ENCODE measurements around the gene PCDHB12.
"Not testable (repeated sequence)": the region's sequence is repeated elsewhere in the genome, so short reads cannot be mapped to it uniquely, and the experiment has no call there.

The PCDHB12 gene

GRCh38 chr5:141210281-141210680 lies 1.8 kb downstream of the PCDHB12 start:
- DNase-seq (ENCODE audit: low read depth in 2 of 2), result not testable (repeated sequence)

GRCh38 chr5:141210849-141211248 lies 2.3 kb downstream of the PCDHB12 start:
- not testable (repeated sequence) for DNase-seq (ENCODE audit: low read depth in 2 of 2)

GRCh38 chr5:141213656-141214339 lies 5.3 kb downstream of the PCDHB12 start, which contains the start of gene PCDHB13:
Gene PCDHB13, plus strand, starts transcription at chr5:141213919. Its CDS starts 205 bp downstream, at chr5:141214124.
- DNase-seq (ENCODE audit: low read depth in 2 of 2), result not testable (repeated sequence)

GRCh38 chr5:141214583-141214982 lies 6.1 kb downstream of the PCDHB12 start:
- DNase-seq (ENCODE audit: low read depth in 2 of 2), result not testable (repeated sequence)

- not testable (repeated sequence) for DNase-seq (ENCODE audit: low read depth in 2 of 2)
These were observed 7.0 kb downstream of the PCDHB12 start for GRCh38 chr5:141215504-141215903.

GRCh38 chr5:141216035-141216434 lies 7.5 kb downstream of the PCDHB12 start:
- DNase-seq (ENCODE audit: low read depth in 2 of 2), result not testable (repeated sequence)

GRCh38 chr5:141223112-141223783 lies 14.7 kb downstream of the PCDHB12 start, which contains the start of gene PCDHB14:
Gene PCDHB14, plus strand, starts transcription at chr5:141223343. Its CDS starts 163 bp downstream, at chr5:141223506.
- DNase-seq (ENCODE audit: low read depth in 2 of 2), result no peak

- DNase-seq (ENCODE audit: low read depth in 2 of 2), result not testable (repeated sequence)
These were observed 16.3 kb downstream of the PCDHB12 start for GRCh38 chr5:141224844-141225243.

- DNase-seq (ENCODE audit: low read depth in 2 of 2), result not testable (repeated sequence)
These were observed 16.9 kb downstream of the PCDHB12 start for GRCh38 chr5:141225421-141225820.

- no peak for DNase-seq (ENCODE audit: low read depth in 2 of 2)
These were observed 25.7 kb downstream of the PCDHB12 start for GRCh38 chr5:141234109-141234667.

- not testable (repeated sequence) for DNase-seq (ENCODE audit: low read depth in 2 of 2)
These were observed 27.4 kb downstream of the PCDHB12 start for GRCh38 chr5:141235922-141236321.

GRCh38 chr5:141236516-141237313 lies 28.2 kb downstream of the PCDHB12 start:
- DNase-seq (ENCODE audit: low read depth in 2 of 2), result no peak

- no peak for DNase-seq (ENCODE audit: low read depth in 2 of 2)
These were observed 33.0 kb downstream of the PCDHB12 start for GRCh38 chr5:141241496-141241895.

GRCh38 chr5:141245250-141245717 lies 36.8 kb downstream of the PCDHB12 start, which contains the start of gene PCDHB15:
Gene PCDHB15, plus strand, starts transcription at chr5:141245395. Its CDS starts 184 bp downstream, at chr5:141245579.
- no peak for DNase-seq (ENCODE audit: low read depth in 2 of 2)

- not testable (repeated sequence) for DNase-seq (ENCODE audit: low read depth in 2 of 2)
These were observed 38.5 kb downstream of the PCDHB12 start for GRCh38 chr5:141246971-141247370.

GRCh38 chr5:141247434-141247833 lies 38.9 kb downstream of the PCDHB12 start:
- DNase-seq (ENCODE audit: low read depth in 2 of 2), result not testable (repeated sequence)

- no peak for DNase-seq (ENCODE audit: low read depth in 2 of 2)
These were observed 42.1 kb downstream of the PCDHB12 start for GRCh38 chr5:141250576-141250975.

- no peak for DNase-seq (ENCODE audit: low read depth in 2 of 2)
These were observed 49.9 kb downstream of the PCDHB12 start for GRCh38 chr5:141258464-141258863.

GRCh38 chr5:141258948-141259347 lies 50.4 kb downstream of the PCDHB12 start:
- DNase-seq (ENCODE audit: low read depth in 2 of 2), result no peak

- DNase-seq (ENCODE audit: low read depth in 2 of 2), result no peak
These were observed 52.1 kb downstream of the PCDHB12 start for GRCh38 chr5:141260458-141261237.

- DNase-seq (ENCODE audit: low read depth in 2 of 2), result no peak
These were observed 52.7 kb downstream of the PCDHB12 start for GRCh38 chr5:141261238-141261546.

All from stimulated activated CD4-positive, alpha-beta T cell treated with anti-CD3 and anti-CD28 coated beads, Interleukin-1b, Interleukin-23, amount 100 ng/mL, for 1 hour (primary cell).